H54 (cell line): Measurements from ENCODE around the gene C1QTNF2.
A peak's percentile ranks its signal among the peaks of the same experiment; 100 is the strongest.

Experiments
- DNase-seq: peaks from one replicate; pipeline ENCODE4 v3.0.0; 2011; ENCODE audit warnings: low spot score, mixed read lengths; ENCODE audit not compliant: insufficient read length
- FAIRE-seq: peaks from 3 replicates; lab custom pipeline; 2011; peaks lifted over from hg19 to GRCh38; lab: Jason Lieb, UNC
- POLR2A ChIP-seq: IDR thresholded peaks from 2 replicates; pipeline ENCODE4 v1.6.1; 2011; ENCODE audit warnings: low read depth, mild to moderate bottlenecking, low read length

Gene C1QTNF2

GRCh38 chr5:160369990-160370712 lies at the start of gene C1QTNF2:
C1QTNF2 (minus strand) TSS chr5:160370626; CDS start chr5:160355011, 15,615 bp downstream.
- FAIRE-seq: no peak
- TF ChIP-seq POLR2A: no peak
- peak; percentile 57 for DNase-seq

- TF ChIP-seq POLR2A: no peak
- no peak for FAIRE-seq
- no peak for DNase-seq
These were observed 49.8 kb upstream of the C1QTNF2 start for GRCh38 chr5:160420331-160420610.

- no peak for FAIRE-seq
- TF ChIP-seq POLR2A: no peak
These were observed 49.3 kb upstream of the C1QTNF2 start for GRCh38 chr5:160419458-160420330.

GRCh38 chr5:160418561-160419457 lies 48.4 kb upstream of the C1QTNF2 start, which contains the start of gene SLU7:
SLU7 (minus strand) TSS chr5:160419081; CDS start chr5:160415294, 3,787 bp downstream.
- FAIRE-seq (peak; percentile 78), DNase-seq (peak; percentile 67)
- TF ChIP-seq POLR2A: 0 out of 2 replicates have a peak, but pooled peaks have one; percentile 29

More at GRCh38 chr5:160419458-160420330, 49.3 kb upstream of the C1QTNF2 start:
- DNase-seq: no peak

GRCh38 chr5:160399402-160400353 lies 29.3 kb upstream of the C1QTNF2 start, which contains the start of gene FAM200C:
FAM200C (minus strand) TSS chr5:160400054; CDS start chr5:160395490, 4,564 bp downstream.
- TF ChIP-seq POLR2A: peak; percentile 95
- peak; percentile 84 for FAIRE-seq
- peak; percentile 84 for DNase-seq

GRCh38 chr5:160398806-160399205 lies 28.4 kb upstream of the C1QTNF2 start:
- FAIRE-seq (no peak), DNase-seq (no peak)
- no peak for TF ChIP-seq POLR2A

GRCh38 chr5:160397492-160397891 lies 27.1 kb upstream of the C1QTNF2 start:
- DNase-seq: no peak
- FAIRE-seq: no peak
- TF ChIP-seq POLR2A: no peak

- no peak for FAIRE-seq
- DNase-seq: no peak
- no peak for TF ChIP-seq POLR2A
These were observed 24.7 kb upstream of the C1QTNF2 start for GRCh38 chr5:160395111-160395510.

GRCh38 chr5:160390787-160391696 lies 20.6 kb upstream of the C1QTNF2 start:
- TF ChIP-seq POLR2A: no peak
- DNase-seq (no peak), FAIRE-seq (no peak)

- no peak for FAIRE-seq
- TF ChIP-seq POLR2A: no peak
- DNase-seq: no peak
These were observed 17.0 kb upstream of the C1QTNF2 start for GRCh38 chr5:160387445-160387844.

- no peak for FAIRE-seq
- no peak for DNase-seq
- TF ChIP-seq POLR2A: no peak
These were observed 15.1 kb upstream of the C1QTNF2 start for GRCh38 chr5:160385496-160385895.
